GM12878 (cell line): ENCODE results near the gene GON7. TPM values are rescaled to one million over a fixed set of nuclear protein-coding genes. Genes with fewer than 3 reads are reported as not detected.

ENCODE experiments used
- CEBPB ChIP-seq, 2 experiments: fragments of 150-350 bp in 1 of 2; IDR thresholded peaks; 2 replicates each; pipeline ENCODE4 v1.6.1; 2012 to 2014; ENCODE audit warnings: low read depth in 2 of 2, low read length in 2 of 2, borderline replicate concordance in 1 of 2, inconsistent platforms in 1 of 2
- CREM ChIP-seq: IDR thresholded peaks from 2 replicates; pipeline ENCODE4 v1.6.1; 2014; ENCODE audit warnings: antibody characterized with exemption, low read depth
- CUX1 ChIP-seq: IDR thresholded peaks from 2 replicates; pipeline ENCODE4 v1.6.1; 2012; ENCODE audit warnings: improper control_type of control experiment, low read depth, low read length; ENCODE audit not compliant: insufficient replicate concordance
- ESRRA ChIP-seq: IDR thresholded peaks from 2 replicates; pipeline ENCODE4 v1.6.1; 2012; ENCODE audit warnings: mild to moderate bottlenecking, low read length, improper control_type of control experiment
- GABPA ChIP-seq: IDR thresholded peaks from 2 replicates; pipeline ENCODE4 v1.6.1; 2014; ENCODE audit warnings: antibody characterized with exemption, low read depth, mild to moderate bottlenecking, inconsistent platforms
- IRF5 ChIP-seq: fragments of 450-650 bp; IDR thresholded peaks from 2 replicates; pipeline ENCODE4 v1.6.1; 2017; ENCODE audit warnings: borderline replicate concordance
- NR2C2 ChIP-seq: IDR thresholded peaks from 2 replicates; pipeline ENCODE4 v1.6.1; 2011; ENCODE audit warnings: borderline replicate concordance, low read depth; ENCODE audit not compliant: control insufficient read depth, insufficient read length
- POLR2AphosphoS5 ChIP-seq: IDR thresholded peaks from 2 replicates; pipeline ENCODE4 v1.6.1; 2011; ENCODE audit warnings: mild to moderate bottlenecking, low read length, inconsistent platforms
- SMARCA5 ChIP-seq: fragments of 450-650 bp; IDR thresholded peaks from 2 replicates; pipeline ENCODE4 v1.6.1; 2017; ENCODE audit warnings: mild to moderate bottlenecking
- SREBF2 ChIP-seq: IDR thresholded peaks from 2 replicates; pipeline ENCODE4 v1.6.1; 2012; ENCODE audit warnings: mild to moderate bottlenecking, low read length
- SUZ12 ChIP-seq: fragments of 200-600 bp; sonication (generic); IDR thresholded peaks from one replicate; pipeline ENCODE4 v1.6.1; 2018; ENCODE audit warnings: antibody characterized with exemption, mild to moderate bottlenecking; ENCODE audit not compliant: unreplicated experiment
- ZBTB11 ChIP-seq: fragments of 450-650 bp; formaldehyde crosslinking; IDR thresholded peaks from 2 replicates; pipeline ENCODE4 v1.5.0; 2022; ENCODE audit warnings: mild to moderate bottlenecking, missing genetic modification characterization
- polyA plus RNA-seq, 11 experiments: library from polyadenylated mRNA; depleted of rRNA in 4 of 11; unstranded in 6 of 11; stranded (reverse) in 5 of 11; fragments of >200 nt; fragmentation: Nextera tagmentation in 4 of 11; fragmentation: Illumina TruSeq in 1 of 11; extraction: Ambion mirVana in 4 of 11; extraction: Trizol in 1 of 11; gene quantifications; 1 replicate in 1 of 11; 2 replicates in 10 of 11; pipeline versions ENCODE4 v1.2.1 to v1.2.3, GENCODE V29; 2011 to 2016; ENCODE audit warnings: inconsistent platforms in 2 of 11, missing spikeins in 2 of 11, low read depth in 1 of 11
- total RNA-seq, 4 experiments: library from RNA; depleted of rRNA in 3 of 4; stranded (reverse); fragments of >200 nt in 3 of 4; fragmentation: Illumina TruSeq in 1 of 4; extraction: Trizol in 1 of 4; gene quantifications; 2 replicates each; pipeline versions ENCODE4 v1.2.1 to v1.2.3, GENCODE V29; 2013 to 2021

Gene GON7
- total and polyA plus RNA-seq, 10 of the 15 experiments (the other 5 are each of a cell fraction or from before 2014, with no cell fraction given) = 21.6 to 59.0 (median 33.0) TPM

- TF ChIP-seq SREBF2 (no peak), ESRRA (no peak), CUX1 (no peak), POLR2AphosphoS5 (peak; percentile 86), IRF5 (no peak), ZBTB11 (CRISPR knock-in tag) (peak; percentile 30; the same call in 1 of the 2 replicates), CEBPB (IDR thresholded peaks at IDR 0.05; ENCODE audit: borderline replicate concordance in 1 of 2, low read depth in 2 of 2, low read length in 2 of 2) (no peak), GABPA (peak; percentile 93), CREM (peak; percentile 89), SUZ12 (no peak), SMARCA5 (0 out of 2 replicates have a peak, but pooled peaks have one; percentile 47), NR2C2 (no peak)
These were observed at the start of gene GON7, which contains the start of gene UBR7 (continued) for GRCh38 chr14:93206793-93207467.
